DND-41 (cell line): ENCODE results near the gene PSRC1.

Source experiments
- ATAC-seq: fragments of 200-7000 bp; cut with Tn5 transposase; 3 replicates; pipeline ENCODE4 v1.9.1; 2021; ENCODE audit warnings: low read depth; ENCODE audit not compliant: insufficient read depth
- DNase-seq: peaks from one replicate; pipeline ENCODE4 v3.0.0-alpha.2; 2020
- H2AFZ ChIP-seq: 2 replicates; pipeline ENCODE4 v1.6.0; 2012; ENCODE audit warnings: low read depth, low read length
- H3K27ac ChIP-seq: 2 replicates; pipeline ENCODE4 v1.5.1; 2012; ENCODE audit warnings: low read length, inconsistent platforms
- H3K27me3 ChIP-seq: fragments of 200-600 bp; sonication (generic); 2 replicates; pipeline ENCODE4 v1.6.0; 2012; ENCODE audit warnings: low read length, mild to moderate bottlenecking, inconsistent platforms; ENCODE audit not compliant: insufficient read depth, poor library complexity
- H3K36me3 ChIP-seq: 2 replicates; pipeline ENCODE4 v1.5.1; 2012; ENCODE audit warnings: low read length, inconsistent platforms; ENCODE audit not compliant: insufficient read depth
- H3K4me1 ChIP-seq: 2 replicates; pipeline ENCODE4 v1.5.1; 2012; ENCODE audit warnings: mild to moderate bottlenecking, low read length; ENCODE audit not compliant: insufficient read depth
- H3K4me2 ChIP-seq: 2 replicates; pipeline ENCODE4 v1.6.0; 2012; ENCODE audit warnings: mild to moderate bottlenecking, moderate library complexity, low read length, inconsistent platforms; ENCODE audit not compliant: insufficient read depth
- H3K4me3 ChIP-seq, 2 experiments: fragments of 200-600 bp in 1 of 2; shearing (Covaris generic) in 1 of 2; 2 replicates each; pipeline ENCODE4 v1.5.1; 2012 to 2016; ENCODE audit warnings: inconsistent platforms in 2 of 2, low read length in 2 of 2, mild to moderate bottlenecking in 2 of 2, low read depth in 1 of 2, moderate library complexity in 1 of 2
- H3K79me2 ChIP-seq: 2 replicates; pipeline ENCODE4 v1.6.0; 2012; ENCODE audit warnings: low read length, inconsistent platforms; ENCODE audit not compliant: insufficient read depth
- H3K9ac ChIP-seq: 2 replicates; pipeline ENCODE4 v1.6.0; 2012; ENCODE audit warnings: low read depth, mild to moderate bottlenecking, inconsistent platforms, low read length, moderate library complexity
- H3K9me3 ChIP-seq: 2 replicates; pipeline ENCODE4 v1.5.1; 2012; ENCODE audit warnings: low read length, moderate library complexity, mild to moderate bottlenecking, inconsistent platforms; ENCODE audit not compliant: insufficient read depth, severe bottlenecking
- H4K20me1 ChIP-seq: 2 replicates; pipeline ENCODE4 v1.6.0; 2012; ENCODE audit warnings: low read length; ENCODE audit not compliant: insufficient read depth
- EZH2 ChIP-seq: IDR thresholded peaks from 3 replicates; pipeline ENCODE4 v1.6.1; 2012; ENCODE audit warnings: borderline replicate concordance, low read depth, mild to moderate bottlenecking, moderate library complexity, low read length, inconsistent platforms; ENCODE audit not compliant: severe bottlenecking
- TF ChIP-seq, protein P1 (sequence below): IDR thresholded peaks from 2 replicates; pipeline ENCODE4 v1.5.1; 2012; ENCODE audit warnings: borderline replicate concordance, low read length, moderate library complexity, mild to moderate bottlenecking; ENCODE audit not compliant: poor library complexity, severe bottlenecking; ENCODE audit errors: extremely low read depth

PSRC1 gene

DNA sequence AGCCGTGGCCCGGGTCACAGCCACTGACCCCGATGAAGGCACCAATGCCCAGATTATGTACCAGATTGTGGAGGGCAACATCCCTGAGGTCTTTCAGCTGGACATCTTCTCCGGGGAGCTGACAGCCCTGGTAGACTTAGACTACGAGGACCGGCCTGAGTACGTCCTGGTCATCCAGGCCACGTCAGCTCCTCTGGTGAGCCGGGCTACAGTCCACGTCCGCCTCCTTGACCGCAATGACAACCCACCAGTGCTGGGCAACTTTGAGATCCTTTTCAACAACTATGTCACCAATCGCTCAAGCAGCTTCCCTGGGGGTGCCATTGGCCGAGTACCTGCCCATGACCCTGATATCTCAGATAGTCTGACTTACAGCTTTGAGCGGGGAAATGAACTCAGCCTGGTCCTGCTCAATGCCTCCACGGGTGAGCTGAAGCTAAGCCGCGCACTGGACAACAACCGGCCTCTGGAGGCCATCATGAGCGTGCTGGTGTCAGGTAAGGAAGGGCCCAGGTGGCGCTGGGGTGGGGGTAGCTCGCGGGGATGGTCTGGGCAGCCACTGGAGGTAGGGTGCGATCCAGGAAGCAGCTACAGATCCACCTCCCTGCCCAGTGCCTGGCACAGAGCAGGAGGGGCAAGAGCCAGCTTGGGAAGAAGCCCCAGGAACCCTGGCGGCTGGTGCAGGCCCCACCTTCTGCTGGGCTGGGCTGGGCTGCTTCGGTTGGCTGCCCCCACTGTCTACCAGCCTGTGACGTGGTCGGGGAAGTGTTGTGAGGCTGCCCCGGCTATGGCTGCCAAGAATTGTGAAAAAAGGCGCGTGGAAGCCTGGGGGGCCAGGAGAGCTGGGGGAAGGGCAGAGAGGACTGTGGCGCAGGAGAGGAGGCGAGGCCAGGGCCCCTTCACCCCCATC is 29.8 kb downstream of the PSRC1 start:
- Histone ChIP-seq H3K4me3 (no peak overlapping the region), H3K4me1 (peaks cover 20% of the 10 kb centered on the region), H3K9me3 (no peaks in the 10 kb centered on the region), H3K27me3 (peaks cover 2% of the 10 kb centered on the region), H4K20me1 (peaks cover 13% of the 10 kb centered on the region), H3K27ac (no peak overlapping the region), H3K9ac (no peak overlapping the region), H2AFZ (no peak overlapping the region), H3K4me2 (no peak overlapping the region), H3K36me3 (no peaks in the 10 kb centered on the region), H3K79me2 (no peaks in the 10 kb centered on the region)
- no peak for ATAC-seq
- TF ChIP-seq, protein P1, sequence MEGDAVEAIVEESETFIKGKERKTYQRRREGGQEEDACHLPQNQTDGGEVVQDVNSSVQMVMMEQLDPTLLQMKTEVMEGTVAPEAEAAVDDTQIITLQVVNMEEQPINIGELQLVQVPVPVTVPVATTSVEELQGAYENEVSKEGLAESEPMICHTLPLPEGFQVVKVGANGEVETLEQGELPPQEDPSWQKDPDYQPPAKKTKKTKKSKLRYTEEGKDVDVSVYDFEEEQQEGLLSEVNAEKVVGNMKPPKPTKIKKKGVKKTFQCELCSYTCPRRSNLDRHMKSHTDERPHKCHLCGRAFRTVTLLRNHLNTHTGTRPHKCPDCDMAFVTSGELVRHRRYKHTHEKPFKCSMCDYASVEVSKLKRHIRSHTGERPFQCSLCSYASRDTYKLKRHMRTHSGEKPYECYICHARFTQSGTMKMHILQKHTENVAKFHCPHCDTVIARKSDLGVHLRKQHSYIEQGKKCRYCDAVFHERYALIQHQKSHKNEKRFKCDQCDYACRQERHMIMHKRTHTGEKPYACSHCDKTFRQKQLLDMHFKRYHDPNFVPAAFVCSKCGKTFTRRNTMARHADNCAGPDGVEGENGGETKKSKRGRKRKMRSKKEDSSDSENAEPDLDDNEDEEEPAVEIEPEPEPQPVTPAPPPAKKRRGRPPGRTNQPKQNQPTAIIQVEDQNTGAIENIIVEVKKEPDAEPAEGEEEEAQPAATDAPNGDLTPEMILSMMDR, result no peak
- no peak for TF ChIP-seq EZH2
- DNase-seq, result no peak

DNA sequence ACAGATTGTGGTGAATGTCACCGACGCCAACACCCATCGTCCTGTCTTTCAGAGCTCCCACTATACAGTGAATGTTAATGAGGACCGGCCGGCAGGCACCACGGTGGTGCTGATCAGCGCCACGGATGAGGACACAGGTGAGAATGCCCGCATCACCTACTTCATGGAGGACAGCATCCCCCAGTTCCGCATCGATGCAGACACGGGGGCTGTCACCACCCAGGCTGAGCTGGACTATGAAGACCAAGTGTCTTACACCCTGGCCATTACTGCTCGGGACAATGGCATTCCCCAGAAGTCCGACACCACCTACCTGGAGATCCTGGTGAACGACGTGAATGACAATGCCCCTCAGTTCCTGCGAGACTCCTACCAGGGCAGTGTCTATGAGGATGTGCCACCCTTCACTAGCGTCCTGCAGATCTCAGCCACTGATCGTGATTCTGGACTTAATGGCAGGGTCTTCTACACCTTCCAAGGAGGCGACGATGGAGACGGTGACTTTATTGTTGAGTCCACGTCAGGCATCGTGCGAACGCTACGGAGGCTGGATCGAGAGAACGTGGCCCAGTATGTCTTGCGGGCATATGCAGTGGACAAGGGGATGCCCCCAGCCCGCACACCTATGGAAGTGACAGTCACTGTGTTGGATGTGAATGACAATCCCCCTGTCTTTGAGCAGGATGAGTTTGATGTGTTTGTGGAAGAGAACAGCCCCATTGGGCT is 30.6 kb downstream of the PSRC1 start:
- H3K27ac ChIP-seq, result no peak overlapping the region
- no peak overlapping the region for H2AFZ ChIP-seq
- DNase-seq (no peak), ATAC-seq (no peak)
- no peak overlapping the region for H3K4me3 ChIP-seq
- H3K27me3 ChIP-seq, result peaks cover 2% of the 10 kb centered on the region
- H3K79me2 ChIP-seq, result no peaks in the 10 kb centered on the region
- no peak overlapping the region for H3K9ac ChIP-seq
- no peak for TF ChIP-seq EZH2
- TF ChIP-seq, protein P1, result no peak
- peaks cover 20% of the 10 kb centered on the region for H3K4me1 ChIP-seq
- H3K9me3 ChIP-seq, result no peaks in the 10 kb centered on the region
- H3K4me2 ChIP-seq, result no peak overlapping the region
- H3K36me3 ChIP-seq, result no peaks in the 10 kb centered on the region
- H4K20me1 ChIP-seq, result peaks cover 13% of the 10 kb centered on the region; the same call in 1 of the 2 replicates

DNA sequence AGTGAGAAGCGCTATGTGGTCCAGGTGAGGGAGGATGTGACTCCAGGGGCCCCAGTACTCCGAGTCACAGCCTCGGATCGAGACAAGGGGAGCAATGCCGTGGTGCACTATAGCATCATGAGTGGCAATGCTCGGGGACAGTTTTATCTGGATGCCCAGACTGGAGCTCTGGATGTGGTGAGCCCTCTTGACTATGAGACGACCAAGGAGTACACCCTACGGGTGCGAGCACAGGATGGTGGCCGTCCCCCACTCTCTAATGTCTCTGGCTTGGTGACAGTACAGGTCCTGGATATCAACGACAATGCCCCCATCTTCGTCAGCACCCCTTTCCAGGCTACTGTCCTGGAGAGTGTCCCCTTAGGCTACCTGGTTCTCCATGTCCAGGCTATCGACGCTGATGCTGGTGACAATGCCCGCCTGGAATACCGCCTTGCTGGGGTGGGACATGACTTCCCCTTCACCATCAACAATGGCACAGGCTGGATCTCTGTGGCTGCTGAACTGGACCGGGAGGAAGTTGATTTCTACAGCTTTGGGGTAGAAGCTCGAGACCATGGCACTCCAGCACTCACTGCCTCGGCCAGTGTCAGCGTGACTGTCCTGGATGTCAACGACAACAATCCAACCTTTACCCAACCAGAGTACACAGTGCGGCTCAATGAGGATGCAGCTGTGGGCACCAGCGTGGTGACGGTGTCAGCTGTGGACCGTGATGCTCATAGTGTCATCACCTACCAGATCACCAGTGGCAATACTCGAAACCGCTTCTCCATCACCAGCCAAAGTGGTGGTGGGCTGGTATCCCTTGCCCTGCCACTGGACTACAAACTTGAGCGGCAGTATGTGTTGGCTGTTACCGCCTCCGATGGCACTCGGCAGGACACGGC is 31.4 kb downstream of the PSRC1 start:
- no peak for ATAC-seq
- no peak overlapping the region for H3K9ac ChIP-seq

More for the DNA sequence above, 31.4 kb downstream of the PSRC1 start:
- H3K79me2 ChIP-seq, result no peaks in the 10 kb centered on the region
- H3K4me3 ChIP-seq, result no peak overlapping the region
- H4K20me1 ChIP-seq, result peaks cover 13% of the 10 kb centered on the region; the same call in 1 of the 2 replicates
- TF ChIP-seq, protein P1, result no peak
- TF ChIP-seq EZH2, result no peak
- no peak overlapping the region for H3K27ac ChIP-seq
- no peak for DNase-seq
- H2AFZ ChIP-seq, result no peak overlapping the region
- H3K9me3 ChIP-seq, result no peaks in the 10 kb centered on the region
- H3K4me1 ChIP-seq, result peaks cover 20% of the 10 kb centered on the region
- no peaks in the 10 kb centered on the region for H3K36me3 ChIP-seq
- no peak overlapping the region for H3K4me2 ChIP-seq
- H3K27me3 ChIP-seq, result peaks cover 2% of the 10 kb centered on the region
